GM12872 (cell line): ENCODE data around the gene TBCK.

Source experiments
- TF ChIP-seq, protein P1 (sequence below): IDR thresholded peaks from 3 replicates; pipeline ENCODE4 v1.5.1; 2011; ENCODE audit warnings: low read depth, mild to moderate bottlenecking, low read length, moderate library complexity; ENCODE audit not compliant: insufficient read depth

TBCK gene

GRCh38 chr4:106172861-106173260, 143.1 kb downstream of the TBCK start:
- TF ChIP-seq, protein P1, sequence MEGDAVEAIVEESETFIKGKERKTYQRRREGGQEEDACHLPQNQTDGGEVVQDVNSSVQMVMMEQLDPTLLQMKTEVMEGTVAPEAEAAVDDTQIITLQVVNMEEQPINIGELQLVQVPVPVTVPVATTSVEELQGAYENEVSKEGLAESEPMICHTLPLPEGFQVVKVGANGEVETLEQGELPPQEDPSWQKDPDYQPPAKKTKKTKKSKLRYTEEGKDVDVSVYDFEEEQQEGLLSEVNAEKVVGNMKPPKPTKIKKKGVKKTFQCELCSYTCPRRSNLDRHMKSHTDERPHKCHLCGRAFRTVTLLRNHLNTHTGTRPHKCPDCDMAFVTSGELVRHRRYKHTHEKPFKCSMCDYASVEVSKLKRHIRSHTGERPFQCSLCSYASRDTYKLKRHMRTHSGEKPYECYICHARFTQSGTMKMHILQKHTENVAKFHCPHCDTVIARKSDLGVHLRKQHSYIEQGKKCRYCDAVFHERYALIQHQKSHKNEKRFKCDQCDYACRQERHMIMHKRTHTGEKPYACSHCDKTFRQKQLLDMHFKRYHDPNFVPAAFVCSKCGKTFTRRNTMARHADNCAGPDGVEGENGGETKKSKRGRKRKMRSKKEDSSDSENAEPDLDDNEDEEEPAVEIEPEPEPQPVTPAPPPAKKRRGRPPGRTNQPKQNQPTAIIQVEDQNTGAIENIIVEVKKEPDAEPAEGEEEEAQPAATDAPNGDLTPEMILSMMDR = no peak

GRCh38 chr4:106165351-106166010, 150.5 kb downstream of the TBCK start:
- TF ChIP-seq, protein P1 = no peak

GRCh38 chr4:106162278-106162677, 153.7 kb downstream of the TBCK start:
- TF ChIP-seq, protein P1 = no peak

- TF ChIP-seq, protein P1 = no peak
These were observed 155.4 kb downstream of the TBCK start for GRCh38 chr4:106160560-106160959.

GRCh38 chr4:106149911-106150310, 166.1 kb downstream of the TBCK start:
- TF ChIP-seq, protein P1 = no peak

DNA sequence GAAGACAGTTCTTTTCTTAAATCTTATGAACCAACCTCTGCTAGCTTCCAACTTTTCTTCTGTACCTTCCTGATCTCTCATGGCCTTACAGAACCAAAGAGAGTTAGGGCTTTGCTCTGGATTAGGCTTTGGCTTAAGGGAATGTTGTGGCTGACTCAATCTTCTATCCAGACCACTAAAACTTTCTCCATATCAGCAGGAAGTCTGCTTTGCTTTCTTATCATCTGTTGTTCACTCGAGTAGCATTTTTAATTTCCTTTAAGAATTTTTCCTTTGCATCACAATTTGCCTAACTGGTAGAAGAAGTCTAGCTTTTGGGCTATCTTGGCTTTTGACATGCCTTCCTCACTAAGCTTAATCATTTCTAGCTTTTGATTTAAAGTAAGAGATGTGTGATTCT, 167.0 kb downstream of the TBCK start:
- TF ChIP-seq, protein P1 = no peak

- TF ChIP-seq, protein P1 = no peak
These were observed 173.3 kb downstream of the TBCK start for GRCh38 chr4:106142616-106143127.

GRCh38 chr4:106140601-106141000, 175.4 kb downstream of the TBCK start:
- TF ChIP-seq, protein P1 = no peak
